Loucy (cell line): ENCODE results near the gene IKBKG.
A peak's percentile ranks its signal among the peaks of the same experiment; 100 is the strongest.
"Not testable (repeated sequence)": the region's sequence is repeated elsewhere in the genome, so short reads cannot be mapped to it uniquely, and the experiment has no call there.

Experiments used
- H2AFZ ChIP-seq: fragments of 200-600 bp; sonication (generic); 2 replicates; pipeline ENCODE4 v1.6.0; 2016; ENCODE audit warnings: antibody characterized with exemption, mild to moderate bottlenecking, low read length, moderate library complexity
- H3F3A ChIP-seq: fragments of 200-600 bp; 2 replicates; pipeline ENCODE4 v1.6.0; 2016; ENCODE audit warnings: antibody characterized with exemption, low read depth, mild to moderate bottlenecking
- H3K27me3 ChIP-seq: fragments of 200-600 bp; sonication (generic); 2 replicates; pipeline ENCODE4 v1.6.1; 2014; ENCODE audit warnings: low read length, mild to moderate bottlenecking; ENCODE audit not compliant: insufficient read depth, poor library complexity, severe bottlenecking
- H3K36me3 ChIP-seq: fragments of 200-600 bp; sonication (generic); 2 replicates; pipeline ENCODE4 v1.6.1; 2016; ENCODE audit warnings: low read length; ENCODE audit not compliant: insufficient read depth
- H3K4me1 ChIP-seq: fragments of 200-600 bp; sonication (generic); 2 replicates; pipeline ENCODE4 v1.5.1; 2014; ENCODE audit warnings: low read length, mild to moderate bottlenecking; ENCODE audit not compliant: insufficient read depth, poor library complexity, severe bottlenecking
- H3K4me2 ChIP-seq: fragments of 200-600 bp; sonication (generic); 2 replicates; pipeline ENCODE4 v1.6.0; 2014; ENCODE audit warnings: antibody characterized with exemption, low read length, low read depth, mild to moderate bottlenecking; ENCODE audit not compliant: poor library complexity, severe bottlenecking
- H3K4me3 ChIP-seq: fragments of 200-600 bp; sonication (generic); 2 replicates; pipeline ENCODE4 v1.5.1; 2014; ENCODE audit warnings: low read length, mild to moderate bottlenecking, mixed read lengths; ENCODE audit not compliant: poor library complexity, severe bottlenecking
- H3K79me2 ChIP-seq: fragments of 200-600 bp; sonication (generic); 2 replicates; pipeline ENCODE4 v1.6.1; 2014; ENCODE audit warnings: low read length; ENCODE audit not compliant: insufficient read depth
- H3K9ac ChIP-seq: fragments of 200-600 bp; sonication (generic); 2 replicates; pipeline ENCODE4 v1.6.0; 2014; ENCODE audit warnings: mild to moderate bottlenecking, low read depth, low read length, moderate library complexity; ENCODE audit not compliant: poor library complexity, severe bottlenecking
- H3K9me2 ChIP-seq: fragments of 200-600 bp; sonication (generic); replicated peaks from 2 replicates; pipeline ENCODE4 v1.6.1; 2016; ENCODE audit warnings: low read depth, low read length, mixed read lengths
- H3K9me3 ChIP-seq: fragments of 200-600 bp; sonication (generic); 2 replicates; pipeline ENCODE4 v1.6.1; 2014; ENCODE audit warnings: mild to moderate bottlenecking, antibody characterized with exemption, low read length, low read depth; ENCODE audit not compliant: insufficient read depth
- H4K20me1 ChIP-seq: fragments of 200-600 bp; sonication (generic); 2 replicates; pipeline ENCODE4 v1.6.0; 2014; ENCODE audit warnings: antibody characterized with exemption, low read length, mild to moderate bottlenecking; ENCODE audit not compliant: insufficient read depth, poor library complexity, severe bottlenecking
- CTCF ChIP-seq: fragments of 200-600 bp; sonication (generic); conservative IDR thresholded peaks from 2 replicates; pipeline ENCODE4 v1.5.1; 2014; ENCODE audit warnings: mild to moderate bottlenecking, antibody characterized with exemption, low read length
- EZH2phosphoT487 ChIP-seq: fragments of 200-600 bp; IDR thresholded peaks from 2 replicates; pipeline ENCODE4 v1.6.1; 2018; ENCODE audit warnings: antibody characterized with exemption, mild to moderate bottlenecking, moderate library complexity, borderline replicate concordance

Gene IKBKG

GRCh38 chrX:154549766-154550165 lies 2.3 kb downstream of the IKBKG start:
- H3K9me2 ChIP-seq = no peaks in the 10 kb centered on the region
- no peak overlapping the region for H3K9ac ChIP-seq
- peaks cover 41% of the 10 kb centered on the region for H3K79me2 ChIP-seq
- peak overlapping the region; percentile 25 for H3K4me3 ChIP-seq
- peaks cover 20% of the 10 kb centered on the region for H3K4me1 ChIP-seq
- H3K36me3 ChIP-seq = peaks cover 4% of the 10 kb centered on the region; the same call in 1 of the 2 replicates
- H3F3A ChIP-seq = no peaks in the 10 kb centered on the region
- no peak for TF ChIP-seq CTCF
- no peak for TF ChIP-seq EZH2phosphoT487
- H2AFZ ChIP-seq = no peak overlapping the region
- no peaks in the 10 kb centered on the region for H4K20me1 ChIP-seq
- H3K4me2 ChIP-seq = peak overlapping the region; percentile 95
- no peaks in the 10 kb centered on the region for H3K9me3 ChIP-seq
- no peaks in the 10 kb centered on the region for H3K27me3 ChIP-seq

GRCh38 chrX:154552112-154552806 lies 4.8 kb downstream of the IKBKG start:
- H3K36me3 ChIP-seq, H3K9ac ChIP-seq, H4K20me1 ChIP-seq, H3K4me2 ChIP-seq, H2AFZ ChIP-seq, H3F3A ChIP-seq, H3K9me3 ChIP-seq, H3K4me3 ChIP-seq, H3K4me1 ChIP-seq, H3K27me3 ChIP-seq, H3K9me2 ChIP-seq: not testable (repeated sequence)
- peaks cover 27% of the 10 kb centered on the region for H3K79me2 ChIP-seq

- not testable (repeated sequence) for H2AFZ ChIP-seq, H3K36me3 ChIP-seq, H3K9me3 ChIP-seq, H3K4me2 ChIP-seq, H3K4me3 ChIP-seq, H3K4me1 ChIP-seq, H3F3A ChIP-seq, H4K20me1 ChIP-seq, H3K9me2 ChIP-seq, H3K9ac ChIP-seq, H3K27me3 ChIP-seq, H3K79me2 ChIP-seq
These were observed 10.8 kb downstream of the IKBKG start for GRCh38 chrX:154558060-154558690.

- H4K20me1 ChIP-seq, H3K4me2 ChIP-seq, H3F3A ChIP-seq, H2AFZ ChIP-seq, H3K9me3 ChIP-seq, H3K4me3 ChIP-seq, H3K27me3 ChIP-seq, H3K9ac ChIP-seq, H3K36me3 ChIP-seq, H3K79me2 ChIP-seq, H3K4me1 ChIP-seq, H3K9me2 ChIP-seq: not testable (repeated sequence)
These were observed 11.5 kb downstream of the IKBKG start for GRCh38 chrX:154558896-154559295.

- H3K9me2 ChIP-seq, H3K27me3 ChIP-seq, H3K9ac ChIP-seq, H3F3A ChIP-seq, H3K9me3 ChIP-seq, H3K4me1 ChIP-seq, H4K20me1 ChIP-seq, H3K4me2 ChIP-seq, H3K4me3 ChIP-seq, H3K79me2 ChIP-seq, H3K36me3 ChIP-seq, H2AFZ ChIP-seq: not testable (repeated sequence)
These were observed 12.9 kb downstream of the IKBKG start for GRCh38 chrX:154560326-154560725.

- not testable (repeated sequence) for H3K9me3 ChIP-seq, H3K4me1 ChIP-seq, H2AFZ ChIP-seq, H3K4me3 ChIP-seq, H3F3A ChIP-seq, H3K9me2 ChIP-seq, H4K20me1 ChIP-seq, H3K79me2 ChIP-seq, H3K9ac ChIP-seq, H3K27me3 ChIP-seq, H3K4me2 ChIP-seq, H3K36me3 ChIP-seq
These were observed 14.9 kb downstream of the IKBKG start for GRCh38 chrX:154562295-154562694.
